WERI-Rb-1 (cell line): ENCODE results near the gene PCGF3.
"Not testable (repeated sequence)": the region's sequence is repeated elsewhere in the genome, so short reads cannot be mapped to it uniquely, and the experiment has no call there.

Experiments used
- DNase-seq: peaks from one replicate; pipeline ENCODE4 v3.0.0-alpha.2; 2020
- H3K27ac ChIP-seq: fragments of 250-450 bp; sonication (Bioruptor Pico); 2 replicates; pipeline ENCODE4 v1.5.1; 2020; ENCODE audit warnings: mild to moderate bottlenecking, moderate library complexity
- H3K27me3 ChIP-seq: fragments of 250-450 bp; sonication (Bioruptor Pico); 2 replicates; pipeline ENCODE4 v1.5.1; 2021; ENCODE audit warnings: mild to moderate bottlenecking, low read depth, moderate library complexity; ENCODE audit not compliant: insufficient read depth, severe bottlenecking
- H3K36me3 ChIP-seq: fragments of 250-450 bp; sonication (Bioruptor Pico); 2 replicates; pipeline ENCODE4 v1.5.1; 2020; ENCODE audit warnings: mild to moderate bottlenecking, moderate library complexity
- H3K4me3 ChIP-seq: 2 replicates; pipeline ENCODE4 v1.5.1; 2011; ENCODE audit warnings: low read depth, mild to moderate bottlenecking, control low read depth, low read length
- H3K9me3 ChIP-seq: fragments of 250-450 bp; sonication (Bioruptor Pico); 2 replicates; pipeline ENCODE4 v1.5.1; 2021; ENCODE audit warnings: mild to moderate bottlenecking, moderate library complexity; ENCODE audit not compliant: severe bottlenecking
- TF ChIP-seq, protein P1 (sequence below): IDR thresholded peaks from 2 replicates; pipeline ENCODE4 v1.5.1; 2011; ENCODE audit warnings: low read depth, mild to moderate bottlenecking, control low read depth, inconsistent platforms, low read length

PCGF3 gene

DNA sequence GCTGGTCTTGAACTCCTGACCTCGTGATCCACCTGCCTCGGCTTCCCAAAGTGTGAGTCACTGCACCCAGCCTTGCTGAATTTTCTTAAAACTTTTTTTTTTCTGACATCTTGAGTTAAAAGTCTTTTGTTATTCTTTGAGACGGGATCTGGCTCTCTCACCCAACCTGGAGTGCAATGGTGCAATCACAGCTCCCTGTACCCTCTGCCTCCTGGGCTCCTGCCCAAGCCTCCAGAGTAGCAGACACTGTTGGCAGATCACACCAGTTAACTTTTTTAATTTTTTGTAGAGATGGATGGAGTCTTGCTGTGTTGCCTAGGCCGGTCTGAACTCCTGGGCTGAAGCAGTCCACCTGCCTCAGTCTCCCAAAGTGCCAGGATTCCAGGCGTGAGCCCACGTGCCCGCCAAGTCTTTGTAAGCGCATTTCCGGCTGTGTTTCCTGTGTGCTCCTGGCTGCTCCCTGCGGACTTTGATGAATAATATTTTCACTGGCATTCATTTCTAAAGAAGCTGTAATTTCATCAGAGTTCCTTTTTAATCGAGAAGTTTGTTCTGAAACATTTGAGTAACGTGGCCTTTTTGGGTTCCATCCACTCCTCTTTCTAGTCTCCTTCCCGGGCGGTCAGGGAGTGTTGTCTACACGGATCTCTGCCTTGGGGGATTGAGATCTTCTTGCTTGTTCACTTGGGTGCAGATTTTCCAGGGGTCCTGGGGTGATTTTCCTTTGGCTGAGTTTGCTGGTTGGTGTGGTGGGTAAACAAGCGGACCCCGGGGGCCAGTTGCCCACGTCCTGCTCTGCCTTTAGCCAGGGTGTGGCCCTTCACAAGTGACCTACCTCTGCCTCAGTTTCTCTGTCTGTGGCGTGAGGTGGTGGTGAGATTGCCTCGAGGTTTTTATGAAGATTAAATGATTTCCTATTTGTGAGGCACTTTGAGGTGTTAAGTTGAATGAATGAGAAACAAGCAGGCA is 44.4 kb downstream of the PCGF3 start:
- no peak for DNase-seq
- H3K36me3 ChIP-seq, result peaks cover 67% of the 10 kb centered on the region
- TF ChIP-seq, protein P1, sequence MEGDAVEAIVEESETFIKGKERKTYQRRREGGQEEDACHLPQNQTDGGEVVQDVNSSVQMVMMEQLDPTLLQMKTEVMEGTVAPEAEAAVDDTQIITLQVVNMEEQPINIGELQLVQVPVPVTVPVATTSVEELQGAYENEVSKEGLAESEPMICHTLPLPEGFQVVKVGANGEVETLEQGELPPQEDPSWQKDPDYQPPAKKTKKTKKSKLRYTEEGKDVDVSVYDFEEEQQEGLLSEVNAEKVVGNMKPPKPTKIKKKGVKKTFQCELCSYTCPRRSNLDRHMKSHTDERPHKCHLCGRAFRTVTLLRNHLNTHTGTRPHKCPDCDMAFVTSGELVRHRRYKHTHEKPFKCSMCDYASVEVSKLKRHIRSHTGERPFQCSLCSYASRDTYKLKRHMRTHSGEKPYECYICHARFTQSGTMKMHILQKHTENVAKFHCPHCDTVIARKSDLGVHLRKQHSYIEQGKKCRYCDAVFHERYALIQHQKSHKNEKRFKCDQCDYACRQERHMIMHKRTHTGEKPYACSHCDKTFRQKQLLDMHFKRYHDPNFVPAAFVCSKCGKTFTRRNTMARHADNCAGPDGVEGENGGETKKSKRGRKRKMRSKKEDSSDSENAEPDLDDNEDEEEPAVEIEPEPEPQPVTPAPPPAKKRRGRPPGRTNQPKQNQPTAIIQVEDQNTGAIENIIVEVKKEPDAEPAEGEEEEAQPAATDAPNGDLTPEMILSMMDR, result no peak
- H3K4me3 ChIP-seq, result no peak overlapping the region
- H3K9me3 ChIP-seq, result no peaks in the 10 kb centered on the region
- no peak overlapping the region for H3K27ac ChIP-seq
- H3K27me3 ChIP-seq, result no peaks in the 10 kb centered on the region

DNA sequence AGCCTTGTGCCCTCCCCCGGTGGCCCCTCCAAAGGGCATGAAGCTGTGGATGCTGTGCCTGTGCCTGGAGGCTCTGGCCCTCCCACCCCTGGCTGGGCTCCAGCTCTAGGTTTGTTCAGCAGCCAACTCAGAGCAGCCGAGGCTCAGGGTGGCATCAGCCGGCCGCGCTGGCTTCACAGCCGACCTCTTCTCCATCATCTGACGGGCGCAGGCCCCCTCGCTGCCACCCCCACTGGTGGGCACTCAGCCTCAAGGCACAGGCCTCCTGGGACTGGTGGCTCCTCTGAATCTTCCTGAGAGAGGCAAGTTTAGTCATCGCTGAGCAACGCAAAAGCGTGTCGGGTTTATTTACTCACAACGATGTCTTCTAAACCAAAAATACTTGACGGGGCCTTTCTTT is 46.0 kb downstream of the PCGF3 start:
- H3K27ac ChIP-seq, result no peak overlapping the region
- peaks cover 75% of the 10 kb centered on the region for H3K36me3 ChIP-seq
- DNase-seq, result no peak
- H3K27me3 ChIP-seq, result no peaks in the 10 kb centered on the region
- TF ChIP-seq, protein P1, result no peak
- no peaks in the 10 kb centered on the region for H3K9me3 ChIP-seq
- H3K4me3 ChIP-seq, result no peak overlapping the region

DNA sequence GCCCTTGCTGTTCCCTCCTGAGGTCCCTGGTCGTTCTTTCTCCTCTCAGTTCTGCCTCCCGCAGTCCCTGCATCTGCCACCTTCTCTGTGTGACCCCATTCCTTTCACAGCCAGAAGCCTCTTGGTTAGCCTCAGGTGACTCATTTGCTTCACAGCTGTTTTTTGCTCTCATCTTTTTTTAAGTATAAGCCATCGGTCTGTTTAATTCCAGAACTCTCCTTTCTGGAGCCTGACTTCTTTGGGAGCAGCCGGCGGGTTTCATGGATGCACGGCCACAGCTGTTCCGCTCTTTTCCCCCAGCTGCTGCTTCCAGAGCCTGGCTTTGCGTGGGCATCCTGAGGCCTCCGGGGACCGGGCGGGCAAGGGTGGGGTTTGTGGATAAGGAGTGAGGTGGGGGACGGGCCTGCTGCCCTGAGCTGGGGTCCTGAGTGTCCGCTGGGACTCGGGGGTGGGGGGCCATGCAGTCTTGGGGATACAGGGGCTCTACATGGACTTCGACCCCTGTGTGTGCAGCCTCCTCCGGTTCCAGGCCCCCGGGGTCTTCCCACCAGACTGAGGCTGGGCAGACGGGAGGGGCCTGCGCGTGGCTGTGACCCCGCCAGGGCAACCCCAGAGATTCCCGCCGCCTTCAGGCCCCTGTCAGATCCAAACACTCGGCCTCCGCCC is 46.7 kb downstream of the PCGF3 start:
- TF ChIP-seq, protein P1, result no peak
- H3K9me3 ChIP-seq, result no peaks in the 10 kb centered on the region
- DNase-seq, result no peak
- peaks cover 81% of the 10 kb centered on the region for H3K36me3 ChIP-seq
- H3K4me3 ChIP-seq, result no peak overlapping the region
- no peaks in the 10 kb centered on the region for H3K27me3 ChIP-seq
- no peak overlapping the region for H3K27ac ChIP-seq

DNA sequence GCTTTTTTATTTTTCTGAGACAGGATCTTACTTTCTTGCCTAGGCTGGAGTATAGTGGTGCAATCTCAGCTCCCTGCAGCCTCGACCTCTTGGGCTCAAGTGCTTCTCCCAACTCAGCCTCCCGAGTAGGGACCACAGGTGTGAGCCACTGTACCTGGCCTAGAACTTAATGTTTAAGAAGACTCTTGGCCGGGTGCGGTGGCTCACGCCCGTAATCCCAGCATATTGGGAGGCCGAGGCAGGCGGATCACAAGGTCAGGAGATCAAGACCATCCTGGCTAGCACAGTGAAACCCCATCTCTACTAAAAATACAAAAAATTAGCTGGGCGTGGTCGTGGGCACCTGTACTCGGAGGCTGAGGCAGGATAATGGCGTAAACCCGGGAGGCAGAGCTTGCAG is 47.6 kb downstream of the PCGF3 start:
- H3K27me3 ChIP-seq, DNase-seq, H3K27ac ChIP-seq, H3K9me3 ChIP-seq, H3K4me3 ChIP-seq: not testable (repeated sequence)
- H3K36me3 ChIP-seq, result peaks cover 83% of the 10 kb centered on the region

DNA sequence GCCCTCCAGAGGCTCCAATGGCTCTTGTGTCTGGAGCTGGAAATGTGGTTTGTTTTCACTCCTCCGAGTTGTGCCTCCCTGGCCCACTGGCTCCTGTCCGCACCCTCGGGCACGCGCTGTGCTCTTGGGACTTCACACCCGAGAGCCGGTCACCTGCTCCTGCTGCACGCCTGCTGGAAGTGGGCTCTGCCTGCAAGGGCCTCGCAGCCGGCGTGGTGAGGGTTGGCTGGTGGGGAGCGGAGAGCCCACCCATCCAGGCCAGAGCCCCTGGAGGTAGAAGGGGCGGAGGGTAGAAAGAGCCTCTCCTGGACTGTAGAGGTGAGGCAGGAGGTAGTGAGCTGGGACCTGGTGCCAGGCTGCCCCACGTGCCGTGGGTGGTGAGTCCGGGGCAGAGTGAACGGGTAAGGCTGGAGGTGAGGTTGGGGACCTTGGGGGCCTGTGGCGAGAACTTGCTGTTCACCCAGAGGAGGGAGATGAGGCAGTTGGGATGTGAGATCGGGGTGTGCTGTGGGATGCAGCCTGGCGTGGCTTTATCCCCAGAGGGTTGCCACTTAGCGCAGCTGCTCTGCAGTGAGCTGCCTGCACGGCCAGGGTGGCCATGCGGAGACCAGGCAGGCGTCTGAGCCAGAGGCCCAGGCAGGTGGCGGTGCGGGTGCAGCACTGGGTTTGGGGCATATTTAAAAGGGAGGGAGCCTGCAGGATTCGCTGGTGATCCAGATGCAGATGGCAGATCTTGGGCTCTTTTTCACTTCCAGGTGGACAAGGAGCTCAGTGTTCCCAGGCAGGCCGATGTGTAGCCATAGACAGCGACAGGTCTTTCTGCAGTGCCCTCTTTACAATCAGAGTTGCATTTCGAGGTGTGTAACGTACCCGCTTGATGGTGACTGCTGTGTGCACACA is 48.8 kb downstream of the PCGF3 start:
- TF ChIP-seq, protein P1, result no peak
- Histone ChIP-seq H3K4me3 (no peak overlapping the region), H3K36me3 (peaks cover 72% of the 10 kb centered on the region), H3K9me3 (no peaks in the 10 kb centered on the region), H3K27me3 (no peaks in the 10 kb centered on the region), H3K27ac (no peak overlapping the region)
- DNase-seq, result no peak
